HG03571 (cell line): ENCODE data around the gene BIRC7.

Experiments
- ATAC-seq: cut with Tn5 transposase; IDR thresholded peaks from one replicate; pipeline ENCODE4 v1.9.1; 2021; ENCODE audit not compliant: unreplicated experiment

Gene BIRC7

GRCh38 chr20:63262836-63263235 lies 27.1 kb downstream of the BIRC7 start:
- no peak for ATAC-seq

DNA sequence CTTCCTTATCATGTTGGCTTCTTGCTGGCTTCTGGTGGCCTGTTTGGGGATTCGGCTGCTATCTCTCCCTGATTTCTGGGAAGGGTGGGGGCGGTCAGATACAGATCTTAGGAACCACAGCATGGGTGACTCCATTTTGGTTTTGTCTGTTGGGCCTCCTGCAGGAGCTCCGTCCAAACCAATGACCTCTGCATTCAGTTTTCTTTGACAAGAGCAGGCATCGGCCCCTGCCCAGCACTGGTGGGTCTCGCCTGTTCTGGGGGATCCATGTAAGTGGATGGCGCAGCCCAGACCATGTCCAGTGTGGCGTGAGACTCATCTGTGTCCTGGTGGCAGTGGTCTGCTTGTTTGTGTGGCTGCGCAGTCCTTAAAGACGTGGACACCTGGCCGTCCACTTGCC lies 28.3 kb downstream of the BIRC7 start:
- no peak for ATAC-seq

DNA sequence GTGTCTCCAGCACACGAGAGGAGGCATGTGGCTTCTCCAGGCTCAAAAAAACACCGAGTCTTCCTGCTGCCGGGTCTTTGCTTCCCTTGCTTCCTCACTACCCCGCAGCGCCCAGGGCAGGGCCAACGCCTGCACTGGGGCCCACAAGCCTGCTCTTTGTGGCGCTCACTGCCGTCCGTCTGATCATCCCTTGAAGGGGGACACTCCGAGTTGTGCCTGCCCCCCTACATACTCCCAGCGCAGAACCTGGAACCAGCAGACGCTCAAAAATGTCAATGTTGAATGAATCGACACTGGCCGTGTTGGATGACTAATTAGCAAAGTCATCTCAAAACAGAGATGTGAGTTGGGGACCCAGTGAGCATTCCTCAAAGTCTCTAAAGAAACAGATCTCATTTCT lies 28.8 kb downstream of the BIRC7 start:
- ATAC-seq, result no peak

DNA sequence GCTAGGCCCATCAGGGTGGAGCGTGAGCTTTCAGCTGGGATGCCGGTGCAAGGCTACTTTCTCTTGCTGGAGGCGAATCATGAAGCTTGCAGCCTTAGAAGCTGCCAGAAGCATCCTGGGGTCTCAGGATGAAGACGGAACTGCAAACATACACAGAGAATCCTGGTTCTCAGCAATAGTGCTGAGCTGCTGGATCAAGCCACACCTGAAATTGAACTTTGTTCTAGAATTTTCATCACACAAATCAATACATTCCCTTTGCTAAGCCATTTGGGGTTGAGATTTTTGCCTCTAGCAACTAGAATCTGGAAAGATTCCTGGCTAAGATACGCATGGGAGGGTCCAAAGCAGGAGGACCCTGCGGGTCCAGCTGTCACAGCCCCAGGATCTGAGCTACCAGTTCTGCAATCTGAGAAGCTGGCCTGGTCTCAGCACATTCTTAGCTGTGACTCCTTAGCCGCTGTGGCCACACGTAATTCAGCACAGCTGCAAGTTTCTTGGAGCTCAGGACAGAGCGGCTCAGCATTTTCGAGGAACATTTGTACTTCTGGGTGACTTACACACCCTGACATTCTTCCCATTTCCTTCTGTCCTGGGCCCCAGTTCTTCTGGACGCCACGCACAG lies 30.3 kb downstream of the BIRC7 start:
- no peak for ATAC-seq

GRCh38 chr20:63267691-63268090 lies 32.0 kb downstream of the BIRC7 start:
- ATAC-seq, result no peak

- ATAC-seq, result no peak
These were observed 32.6 kb downstream of the BIRC7 start for GRCh38 chr20:63268256-63268655.

DNA sequence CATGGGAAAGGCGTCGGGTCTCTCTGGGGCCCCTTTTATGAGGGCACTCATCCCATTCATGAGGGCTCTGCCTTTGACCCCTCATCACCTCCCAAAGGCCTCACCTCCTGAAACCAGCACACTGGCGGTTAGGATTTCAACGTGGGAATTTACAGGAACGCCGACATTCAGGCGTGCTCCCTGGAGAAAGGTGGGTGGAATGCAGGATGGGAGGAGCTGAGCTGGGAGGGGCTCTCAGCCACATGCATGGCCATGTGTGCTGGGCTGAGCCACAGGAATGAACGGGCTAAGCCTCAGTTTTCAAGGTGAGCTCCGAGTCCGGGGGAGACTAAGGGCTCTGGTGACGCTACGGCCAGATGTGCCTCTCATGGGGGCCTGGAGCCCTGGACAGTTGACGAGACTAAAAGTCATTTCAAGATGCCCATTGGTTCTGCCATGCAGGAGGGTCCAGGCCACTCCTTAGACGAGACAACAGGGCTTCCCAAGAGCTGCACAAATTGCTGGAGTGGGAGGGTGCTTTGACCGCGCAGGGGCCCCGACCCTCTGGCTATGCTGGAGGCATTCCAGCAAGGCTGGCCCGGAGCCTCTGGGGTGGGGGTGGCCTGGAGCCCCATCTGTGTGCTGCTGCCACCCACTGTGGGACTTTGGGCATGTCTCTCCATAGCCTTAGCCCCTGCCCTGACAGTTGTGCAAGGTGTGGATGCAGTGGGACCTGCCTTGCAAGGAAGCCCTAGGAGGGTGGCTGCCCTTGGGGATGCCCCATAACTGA lies 33.1 kb downstream of the BIRC7 start:
- ATAC-seq, result no peak

DNA sequence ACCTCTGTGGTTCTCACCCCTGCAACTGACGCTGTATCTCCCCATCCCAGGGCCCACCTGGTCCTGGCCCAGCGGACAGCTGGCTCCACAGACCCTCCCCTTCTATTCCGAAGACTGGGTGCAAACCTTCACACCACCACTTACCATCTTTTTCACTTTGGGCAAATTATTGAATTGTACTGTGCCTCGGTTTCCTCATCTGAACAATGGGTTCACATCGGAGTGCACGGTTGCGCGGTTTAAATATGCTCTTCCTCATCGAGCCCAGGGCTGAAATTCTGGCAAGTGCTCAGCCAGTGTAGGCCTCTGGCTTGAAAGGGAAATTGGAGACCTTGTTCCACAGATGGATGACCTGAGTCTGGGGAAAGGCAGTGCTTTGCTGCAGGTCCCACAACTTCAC lies 34.0 kb downstream of the BIRC7 start:
- ATAC-seq, result no peak

DNA sequence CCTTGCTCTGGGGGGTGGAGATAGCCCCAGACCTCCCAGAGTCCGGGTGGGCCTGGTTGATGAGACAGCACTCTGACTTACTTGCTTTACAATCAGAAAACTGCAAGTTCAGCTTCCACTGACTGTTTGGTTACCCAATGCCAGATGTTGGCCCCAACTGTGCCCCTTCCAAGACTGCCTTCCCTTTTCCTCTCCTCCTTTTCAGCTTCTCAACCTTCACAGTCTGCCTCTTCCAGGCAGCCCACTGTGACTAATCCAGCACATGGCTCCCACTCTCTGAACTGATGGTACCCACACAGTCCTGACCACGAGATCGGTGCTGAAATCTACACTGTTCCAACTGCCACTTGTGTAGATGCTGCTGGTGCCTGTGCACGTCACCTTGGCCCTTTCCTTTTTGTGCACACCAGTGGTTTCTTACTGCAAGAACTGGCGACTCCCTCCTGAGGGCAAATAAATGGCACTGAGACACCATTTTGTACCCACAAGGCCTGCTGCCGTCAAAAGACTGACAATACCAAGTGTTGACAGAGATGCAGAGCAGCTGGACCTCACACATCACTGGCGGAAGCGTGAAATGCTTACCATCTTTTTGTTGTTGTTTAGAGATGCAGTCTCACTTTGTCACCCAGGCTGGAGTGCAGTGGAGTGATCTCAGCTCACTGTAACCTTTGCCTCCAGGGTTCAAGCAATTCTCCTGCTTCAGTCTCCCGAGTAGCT lies 35.1 kb downstream of the BIRC7 start:
- no peak for ATAC-seq

DNA sequence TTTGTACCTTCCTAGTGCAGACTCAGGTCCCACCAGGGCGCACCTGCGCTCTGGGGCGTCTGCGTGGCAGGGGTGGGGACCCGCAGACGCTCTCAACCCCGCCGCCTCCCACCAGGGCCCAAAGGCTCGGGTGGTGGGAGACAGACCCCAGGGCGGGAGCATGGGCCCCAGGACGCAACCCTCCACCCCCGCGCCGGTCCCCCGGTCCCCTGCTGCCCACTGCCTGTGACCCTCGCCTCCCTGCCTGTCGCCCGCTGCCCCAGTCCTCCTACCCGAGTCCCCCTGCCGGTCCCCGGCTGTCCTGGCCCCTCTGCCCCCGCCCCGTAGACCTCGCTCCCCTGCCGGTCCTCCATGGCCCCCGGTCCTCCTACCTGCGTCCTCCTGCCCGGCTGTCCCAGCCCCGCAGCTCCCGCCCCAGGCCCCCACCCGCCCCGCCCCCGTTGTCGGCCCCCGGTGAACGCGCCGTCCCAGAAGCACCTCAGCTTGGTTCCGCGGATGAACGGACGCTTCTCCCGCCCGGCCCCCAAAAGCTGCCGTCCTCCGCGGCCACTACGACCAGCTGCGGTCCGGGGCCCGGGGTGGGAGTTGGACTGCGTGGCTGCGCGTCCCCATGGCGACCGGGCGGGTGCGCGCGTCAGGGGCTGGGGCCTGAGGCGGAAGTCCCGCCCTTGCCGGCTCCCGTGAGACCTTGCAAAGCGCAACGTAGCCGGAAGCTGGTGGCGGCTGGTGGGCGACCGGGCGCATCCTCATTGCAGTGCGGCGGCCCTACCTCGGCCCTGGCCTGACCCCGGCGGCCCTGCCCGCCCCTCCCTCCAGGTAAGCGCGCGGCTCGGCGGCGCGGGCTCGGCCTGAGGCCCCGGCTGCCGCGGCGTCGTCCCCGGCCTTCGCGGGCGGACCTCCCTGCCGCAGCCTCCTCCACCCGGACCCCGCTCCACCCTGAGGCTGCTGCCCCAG lies 36.7 kb downstream of the BIRC7 start, which contains the start of gene ARFGAP1:
Gene ARFGAP1 (plus strand): TSS at position 709 of the 954 bp plus-strand sequence. CDS start 2,768 bp downstream, outside the sequence.
- peak; percentile 83 for ATAC-seq

DNA sequence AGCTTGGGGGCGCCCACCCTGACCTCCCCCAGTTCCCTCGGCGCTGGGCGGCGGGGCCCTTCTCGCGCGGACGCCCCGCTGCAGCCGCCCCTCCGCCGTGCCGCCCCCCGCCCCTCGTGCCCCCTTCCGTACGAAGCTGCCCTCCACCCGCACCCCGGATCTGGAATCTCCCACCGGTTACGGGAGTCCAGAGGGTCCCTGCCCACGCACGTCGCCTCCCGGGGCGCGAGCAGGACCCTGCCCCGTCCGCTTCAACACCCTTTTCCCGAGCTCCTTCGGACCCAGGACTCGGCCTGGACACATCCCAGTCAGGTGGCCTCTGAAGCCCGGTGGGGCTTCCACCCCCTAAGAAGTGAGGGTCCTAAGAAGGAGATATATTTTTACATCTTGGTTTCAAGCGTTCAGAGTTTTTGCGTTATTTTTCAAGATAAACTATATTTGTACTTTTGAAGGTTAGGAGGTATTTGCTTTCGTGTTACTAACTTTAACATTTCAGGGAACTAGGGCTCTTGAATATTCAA lies 37.4 kb downstream of the BIRC7 start:
- ATAC-seq, result no peak

DNA sequence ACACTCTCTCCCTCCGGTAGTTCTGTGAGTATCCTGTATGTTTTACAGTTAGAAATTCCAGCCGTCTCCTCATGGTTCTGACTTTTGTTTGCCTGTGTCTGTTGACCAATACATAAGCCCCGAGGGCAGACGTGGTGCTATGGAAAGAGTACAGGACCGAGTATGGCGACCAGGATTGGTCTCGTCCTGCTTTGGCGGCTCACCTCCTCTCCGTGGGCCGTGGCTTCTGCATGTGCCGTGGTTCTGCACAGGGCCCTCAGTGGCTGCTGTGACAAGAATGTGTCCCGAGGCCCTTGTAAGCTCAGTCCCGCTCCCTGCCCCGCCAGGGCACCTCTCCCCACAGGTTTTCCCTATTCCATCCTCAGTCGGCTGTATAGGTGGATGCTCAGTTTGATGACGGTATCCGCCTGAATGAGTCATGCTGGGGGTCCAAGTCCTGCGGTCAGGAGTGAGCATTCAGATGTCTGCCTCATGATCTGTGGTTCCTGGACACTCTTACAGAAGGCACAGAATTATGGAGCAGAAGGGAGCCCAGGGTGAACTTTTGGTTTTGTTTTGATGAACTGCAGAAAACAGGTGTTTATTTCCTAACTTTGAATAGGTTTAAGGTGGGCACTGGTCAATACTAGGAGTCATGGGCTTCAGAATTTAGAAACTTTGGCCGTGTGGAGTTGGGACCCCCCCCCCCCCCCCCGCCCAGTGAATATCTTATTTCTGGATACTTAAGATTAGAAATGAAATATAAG lies 38.1 kb downstream of the BIRC7 start:
- ATAC-seq, result no peak

DNA sequence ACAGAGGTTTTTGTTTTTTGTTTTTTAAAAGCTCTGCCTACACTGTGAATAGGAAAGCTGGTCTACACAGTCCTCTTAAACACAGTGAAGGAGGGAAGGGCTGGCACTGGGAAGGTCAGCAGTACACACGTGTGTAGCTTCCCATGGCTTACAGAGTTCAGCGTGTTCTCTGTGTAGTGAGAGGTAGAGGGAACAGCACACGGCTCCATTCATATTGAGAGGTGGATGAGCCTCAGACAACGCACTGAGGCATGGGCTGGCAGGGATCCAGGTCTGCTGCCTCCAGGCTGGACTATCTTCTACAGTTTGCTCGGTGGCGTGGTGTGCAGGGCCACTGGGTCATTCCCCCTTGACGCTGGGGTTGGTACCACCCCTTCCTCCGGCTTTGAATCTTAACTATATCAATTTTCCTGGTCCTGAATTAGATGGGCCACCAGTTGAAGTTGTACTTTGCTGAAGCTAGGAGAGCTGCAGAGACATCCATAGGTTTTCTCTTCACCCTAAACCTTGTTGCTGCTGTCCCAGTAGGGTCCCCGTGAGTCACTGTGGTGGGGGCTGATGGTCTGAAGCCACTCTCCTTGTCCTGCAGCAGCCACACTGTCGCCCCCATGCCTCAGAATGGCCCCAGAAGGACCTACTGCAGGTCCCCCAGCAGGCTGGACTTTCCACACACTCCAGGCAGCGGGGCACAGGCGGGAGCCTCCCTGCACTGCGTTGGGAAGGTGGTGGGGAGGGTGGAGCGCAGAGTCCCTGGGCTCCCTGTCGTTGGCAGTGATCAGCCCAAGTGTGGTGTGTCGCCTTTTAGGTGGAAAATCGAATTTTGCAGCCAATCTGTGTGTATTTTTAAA lies 38.9 kb downstream of the BIRC7 start:
- ATAC-seq, result no peak

DNA sequence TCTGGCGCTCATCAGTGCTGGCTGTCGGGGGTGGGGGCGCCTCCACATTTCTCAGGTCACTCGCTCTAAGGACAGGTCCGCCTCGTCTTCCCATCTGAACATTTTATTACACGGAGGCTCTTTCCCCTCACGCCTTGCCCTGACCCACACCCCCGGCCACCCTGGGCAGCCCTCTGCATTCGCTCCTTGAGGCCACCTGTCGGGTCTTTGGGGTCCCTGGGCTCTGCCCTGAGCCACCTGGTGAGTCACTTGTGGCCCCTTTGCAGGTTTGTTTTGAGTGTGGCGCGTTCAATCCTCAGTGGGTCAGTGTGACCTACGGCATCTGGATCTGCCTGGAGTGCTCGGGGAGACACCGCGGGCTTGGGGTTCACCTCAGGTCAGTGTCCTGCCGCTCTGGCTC lies 40.1 kb downstream of the BIRC7 start:
- ATAC-seq, result no peak

GRCh38 chr20:63276956-63277355 lies 41.3 kb downstream of the BIRC7 start:
- no peak for ATAC-seq

GRCh38 chr20:63277466-63278272 lies 42.0 kb downstream of the BIRC7 start:
- ATAC-seq, result no peak

GRCh38 chr20:63278661-63279060 lies 43.0 kb downstream of the BIRC7 start:
- ATAC-seq, result no peak

DNA sequence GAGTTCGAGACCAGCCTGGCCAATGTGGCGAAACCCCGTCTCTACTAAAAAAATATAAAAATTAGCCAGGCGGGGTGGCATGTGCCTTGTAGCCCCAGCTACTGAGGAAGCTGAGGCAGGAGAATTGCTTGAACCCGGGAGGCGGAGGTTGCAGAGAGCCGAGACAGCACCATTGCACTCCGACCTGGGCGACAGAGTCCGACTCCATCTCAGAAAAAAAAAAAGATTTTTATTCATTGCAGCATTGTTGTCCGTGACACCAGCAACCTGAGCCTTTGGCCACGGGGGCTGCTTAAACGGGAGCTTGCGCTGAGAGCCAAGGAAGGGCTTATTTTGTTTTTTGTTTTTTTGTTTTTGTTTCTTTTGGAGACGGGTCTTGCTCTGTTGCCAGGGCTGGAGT lies 44.2 kb downstream of the BIRC7 start:
- ATAC-seq, result no peak
